CD4-positive, alpha-beta T cell treated with Interleukin-6 for 4 hours (primary cell): Measurements from ENCODE around the gene CHMP2A.
"Not testable (repeated sequence)": the region's sequence is repeated elsewhere in the genome, so short reads cannot be mapped to it uniquely, and the experiment has no call there.

Experiments
- DNase-seq: peaks from one replicate; pipeline ENCODE4 v3.0.0-alpha.2; 2020; ENCODE audit warnings: mixed read lengths

CHMP2A gene

GRCh38 chr19:58510084-58510862 lies 44.6 kb downstream of the CHMP2A start:
- no peak for DNase-seq

GRCh38 chr19:58509731-58510083 lies 45.2 kb downstream of the CHMP2A start:
- no peak for DNase-seq

- DNase-seq, result not testable (repeated sequence)
Measured at GRCh38 chr19:58507602-58508223, 47.2 kb downstream of the CHMP2A start.
